ENCODE data around the gene WSB2.

Gene WSB2

DNA sequence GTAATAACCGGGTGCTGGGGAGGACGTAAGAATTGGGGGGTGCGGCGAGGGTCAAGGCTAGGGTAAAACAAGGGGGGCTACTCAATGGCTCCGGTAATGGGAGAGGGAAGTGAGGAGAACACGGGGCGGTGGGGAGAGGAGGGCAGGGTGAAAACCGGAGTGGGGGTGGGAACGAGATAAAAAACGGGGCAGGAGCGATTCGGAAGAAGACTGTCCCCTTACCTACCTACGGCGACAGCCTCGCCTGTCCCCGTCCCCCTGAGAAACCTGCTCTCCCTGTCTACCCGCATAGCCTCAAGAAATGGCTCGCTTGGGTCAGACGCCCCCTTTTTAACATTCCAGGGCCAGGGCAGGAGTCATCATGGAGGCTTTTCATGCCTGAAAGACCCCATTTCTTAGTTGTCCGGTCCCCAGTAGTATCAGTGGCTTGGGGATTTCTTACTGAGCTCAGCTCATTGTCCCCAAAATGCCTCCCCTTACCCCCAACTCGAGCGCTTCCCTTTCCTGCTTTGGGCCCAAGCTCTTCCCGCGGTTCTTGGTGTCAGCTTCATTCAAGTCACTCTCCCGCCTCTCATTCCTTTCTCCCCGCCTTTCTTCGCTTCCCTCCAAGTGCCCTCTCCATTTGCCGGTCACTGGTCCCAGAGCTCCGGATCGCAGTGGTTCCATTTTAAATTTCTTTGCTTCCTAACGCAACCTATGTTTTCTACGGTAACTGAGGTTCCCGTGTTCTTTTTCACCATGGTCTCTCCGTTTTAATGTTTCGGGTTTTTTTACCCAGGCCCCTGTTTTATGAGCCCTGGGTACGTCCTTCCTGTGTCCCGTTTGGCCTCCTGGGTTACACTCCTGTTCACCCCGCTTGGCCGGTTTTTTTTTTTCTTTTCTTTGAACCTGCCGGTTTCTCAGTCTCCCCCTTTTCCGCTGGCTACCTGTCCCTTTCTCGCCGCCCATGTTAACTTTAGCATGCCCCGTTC lies 1.2 kb upstream of the WSB2 start:
- DNase-seq, result peak; percentile 46 to 49

GRCh38 chr12:118060301-118061010 lies 523 bp downstream of the WSB2 start:
- DNase-seq, result peak; percentile 60 to 64

GRCh38 chr12:118059341-118060191 lies 1.4 kb downstream of the WSB2 start:
- no peak for DNase-seq

DNA sequence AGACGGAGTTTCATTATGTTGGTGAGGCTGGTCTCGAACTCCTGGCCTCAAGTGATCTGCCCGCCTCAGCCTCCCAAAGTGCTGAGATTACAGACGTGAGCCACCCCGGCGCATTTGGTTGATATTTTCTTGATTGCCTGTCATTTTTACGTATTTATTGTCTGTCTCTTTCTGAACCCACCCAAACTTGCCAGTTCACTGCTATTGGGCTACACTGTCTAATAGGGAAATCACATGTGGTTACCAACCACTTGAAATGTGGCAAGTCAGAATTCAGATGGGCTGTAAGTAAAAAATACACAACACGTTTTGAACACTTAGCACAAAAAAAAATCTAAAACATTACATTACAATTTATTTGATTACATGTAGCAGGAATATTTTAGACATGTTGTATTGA lies 2.1 kb downstream of the WSB2 start:
- DNase-seq, result no peak

DNA sequence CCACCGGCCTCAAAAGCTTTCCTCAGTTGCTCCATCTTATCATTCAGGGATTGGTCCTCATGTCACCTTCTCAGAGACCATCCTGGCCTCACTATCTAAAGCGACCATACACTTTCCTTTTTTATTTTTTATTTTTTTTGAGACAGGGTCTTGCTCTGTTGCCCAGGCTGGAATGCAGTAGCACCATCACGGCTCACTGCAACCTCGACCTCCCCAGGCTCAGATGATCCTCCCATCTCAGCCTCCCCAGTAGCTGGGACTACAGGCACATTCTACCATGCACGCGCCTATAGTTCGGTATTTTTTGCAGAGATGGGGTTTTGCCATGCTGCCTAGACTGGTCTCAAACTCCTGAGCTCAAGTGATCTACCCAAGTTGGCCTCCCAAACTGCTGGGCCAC lies 2.8 kb downstream of the WSB2 start:
- DNase-seq, result no peak

DNA sequence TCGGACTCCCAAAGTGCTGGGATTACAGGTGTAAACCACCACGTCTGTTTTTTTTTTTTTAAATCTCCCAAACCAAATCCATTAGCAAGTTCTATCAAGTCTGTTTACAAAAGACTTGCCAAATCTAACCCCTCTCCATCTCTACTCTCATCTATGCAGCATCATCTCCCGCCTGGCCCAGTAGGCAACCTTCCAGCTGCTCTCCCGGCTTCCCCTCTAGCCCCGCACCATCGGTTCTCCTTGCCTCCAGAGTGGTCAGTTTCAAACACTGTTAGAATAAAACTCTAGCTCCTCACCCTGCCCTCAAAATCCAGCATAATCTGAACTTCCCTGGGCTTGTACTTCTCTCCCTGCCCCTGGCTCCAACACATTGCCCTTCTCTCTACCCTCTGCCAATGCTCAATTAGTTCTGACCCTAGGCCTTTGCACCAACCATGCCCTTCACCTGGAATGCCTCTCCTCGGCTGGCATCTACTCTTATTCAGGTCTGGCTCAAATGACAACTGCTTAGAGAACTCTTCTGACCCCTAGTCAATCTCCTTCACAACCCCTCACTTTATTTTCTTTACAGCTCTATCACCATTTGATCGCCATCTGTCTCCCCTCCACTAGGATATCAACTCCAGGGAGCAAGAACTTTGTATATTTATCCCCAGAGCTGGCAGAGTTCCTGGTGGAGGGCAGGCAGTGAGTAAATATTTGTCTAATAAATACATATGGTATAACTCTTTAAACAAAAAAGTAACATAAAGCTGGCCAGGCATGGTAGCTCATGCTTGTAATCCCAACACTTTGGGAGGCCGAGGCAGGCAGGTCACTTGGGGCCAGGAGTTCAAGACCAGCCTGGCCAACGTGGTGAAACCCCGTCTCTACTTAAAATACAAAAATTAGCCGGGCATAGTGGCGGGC lies 4.9 kb downstream of the WSB2 start:
- no peak for DNase-seq

GRCh38 chr12:118055144-118055557 lies 5.8 kb downstream of the WSB2 start:
- peak; percentile 84 to 86 for DNase-seq

GRCh38 chr12:118053071-118053985 lies 7.7 kb downstream of the WSB2 start:
- no peak for DNase-seq

DNA sequence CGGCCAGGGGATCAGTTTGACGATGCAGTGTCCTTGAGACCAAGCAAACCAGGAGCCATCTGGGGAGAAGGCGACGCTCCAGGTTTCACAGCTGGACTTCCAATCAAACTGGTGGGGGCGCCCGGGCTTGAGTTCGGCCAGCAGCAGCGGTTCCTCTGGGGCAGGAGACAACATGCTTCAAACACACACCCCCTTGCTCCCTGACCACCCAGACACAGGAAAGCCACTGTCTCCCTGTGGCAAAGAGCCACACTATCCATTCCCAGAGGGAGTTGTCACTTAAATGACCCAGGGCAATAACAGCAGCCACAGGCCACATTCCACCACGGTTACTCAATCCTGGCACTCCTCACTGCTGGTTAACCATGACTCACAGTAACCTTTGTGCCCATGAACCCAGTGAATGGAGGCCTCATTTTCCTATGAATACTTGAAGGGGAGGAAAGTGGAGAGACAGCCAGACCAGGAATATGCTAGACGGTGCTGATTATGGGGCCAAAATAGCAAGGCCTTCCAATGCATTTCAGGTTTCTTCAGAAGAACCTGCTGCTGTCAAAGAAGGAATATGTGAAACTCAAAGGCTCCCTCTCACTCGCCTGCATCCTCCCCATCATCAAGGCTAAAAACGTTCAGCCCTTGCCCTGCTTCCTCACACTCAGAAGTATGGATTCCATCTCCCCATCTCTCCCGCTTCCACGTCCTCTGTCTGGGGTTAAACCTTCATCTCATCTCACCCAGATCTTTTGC lies 8.5 kb downstream of the WSB2 start:
- peak; percentile 65 to 73 for DNase-seq

DNA sequence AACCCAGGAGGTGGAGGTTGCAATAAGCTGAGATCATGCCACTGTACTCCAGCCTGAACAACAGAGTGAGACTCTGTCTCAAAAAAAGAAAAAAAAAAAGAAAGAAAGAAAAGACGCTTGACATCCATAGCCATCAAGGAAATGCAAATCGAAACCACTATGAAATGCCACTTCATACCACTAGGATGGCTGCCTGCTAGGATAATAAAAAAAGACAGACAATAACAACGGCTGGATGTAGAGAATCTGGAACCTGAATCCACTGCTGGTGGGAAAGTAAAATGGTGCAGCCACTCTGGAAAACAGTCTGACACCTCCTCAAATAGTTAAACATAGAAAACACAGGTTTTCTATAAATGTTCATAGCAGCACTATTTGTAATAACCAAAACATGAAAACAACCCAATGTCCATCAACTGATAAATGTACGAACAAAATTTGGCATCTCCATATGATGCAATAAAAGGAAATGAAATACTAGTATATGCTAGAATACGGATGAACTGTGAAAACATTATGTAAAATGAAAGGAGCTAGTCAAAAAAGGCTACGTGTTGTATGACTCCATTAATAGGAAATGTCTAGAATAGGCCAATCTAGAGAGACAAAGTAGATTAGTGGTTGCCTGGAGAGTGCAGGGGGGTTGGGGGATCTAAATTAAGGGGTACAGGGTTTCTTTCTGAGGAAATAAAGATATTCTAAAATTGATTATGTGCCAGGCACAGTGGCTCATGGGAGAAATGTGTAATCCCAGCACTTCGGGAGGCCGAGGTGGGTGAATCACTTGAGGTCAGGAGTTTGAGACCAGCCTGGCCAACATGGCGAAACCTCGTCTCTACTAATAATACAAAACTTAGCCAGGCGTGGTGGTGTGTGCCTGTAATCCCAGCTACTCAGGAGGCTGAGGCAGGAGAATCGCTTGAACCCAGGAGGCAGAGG lies 9.7 kb downstream of the WSB2 start:
- DNase-seq, result no peak

DNA sequence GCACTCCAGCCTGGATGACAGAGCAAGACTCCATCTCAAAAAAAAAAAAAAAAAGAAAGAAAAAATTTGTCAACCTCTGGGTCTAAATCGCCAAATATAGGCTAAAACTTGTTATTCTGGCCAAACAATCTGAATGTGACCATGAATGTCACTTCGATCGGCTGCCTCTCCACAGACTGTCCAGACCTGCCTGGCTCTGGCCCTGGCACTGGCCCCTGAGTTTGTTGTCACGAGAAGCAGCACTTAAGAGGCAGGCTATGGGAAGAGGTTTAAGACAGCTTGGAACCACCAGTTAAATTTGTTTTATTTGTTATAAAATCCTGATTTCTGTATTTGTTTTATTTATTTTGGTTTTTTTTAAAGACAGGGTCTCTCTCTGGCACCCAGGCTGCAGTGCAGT lies 14.5 kb downstream of the WSB2 start:
- no peak for DNase-seq

DNA sequence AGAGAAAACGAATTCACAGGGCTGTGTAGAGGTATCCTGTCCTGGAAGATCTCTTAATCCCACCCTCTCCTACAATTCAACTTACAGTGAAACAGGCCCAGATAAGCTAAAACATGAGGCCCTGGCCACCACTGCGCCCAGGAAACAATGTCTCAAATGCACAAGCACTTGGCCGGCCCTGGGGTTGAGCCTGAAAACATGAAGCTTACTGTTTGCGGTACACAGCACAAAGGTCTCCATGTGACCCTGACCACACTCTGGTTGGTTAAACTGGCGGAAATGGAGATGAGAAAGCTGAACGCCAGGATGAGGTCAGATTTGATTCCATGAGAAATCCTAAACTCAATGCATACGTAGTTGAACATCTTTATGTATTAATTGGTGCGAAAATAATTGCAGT lies 16.4 kb downstream of the WSB2 start:
- no peak for DNase-seq

GRCh38 chr12:118044075-118044474 lies 16.9 kb downstream of the WSB2 start:
- peak in 1 of 2 experiments; percentile 48 for DNase-seq

DNA sequence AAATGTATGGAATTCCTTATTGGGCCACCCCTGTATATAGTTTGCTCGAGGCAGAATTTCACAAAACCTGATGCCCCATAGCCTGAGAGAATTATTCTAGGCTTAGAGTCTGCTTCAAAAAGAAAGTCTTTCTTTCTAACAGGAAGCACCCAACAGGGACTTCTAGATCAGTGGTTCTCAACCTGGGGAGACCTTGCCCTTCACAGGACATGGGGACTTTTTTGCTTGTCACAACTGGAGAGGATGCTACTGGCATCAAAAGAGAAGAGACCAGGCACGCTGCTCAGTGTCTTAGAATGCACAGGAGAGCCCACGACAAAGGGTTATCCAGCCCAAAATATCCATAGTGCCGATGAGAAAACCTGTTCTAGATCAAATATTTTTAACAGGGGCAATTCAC lies 18.9 kb downstream of the WSB2 start:
- no peak for DNase-seq

DNA sequence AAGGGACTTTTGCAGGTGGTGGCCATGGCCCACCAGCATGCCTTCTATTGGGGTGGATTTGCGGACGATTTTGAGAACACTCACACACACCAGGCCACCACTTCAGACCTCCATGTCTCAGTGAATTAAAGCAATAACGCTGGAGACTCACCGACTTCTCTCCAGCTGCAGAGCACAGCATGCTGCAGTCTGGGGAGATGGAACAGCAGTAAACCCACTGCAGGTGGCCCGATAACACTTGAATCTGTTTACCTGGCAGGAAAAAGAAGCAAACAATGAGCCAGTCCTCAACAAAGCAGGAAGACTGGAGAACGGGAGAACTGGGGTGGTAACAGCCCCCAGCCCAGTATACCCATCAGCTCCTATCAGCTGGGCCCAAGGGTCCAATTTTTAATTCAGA lies 22.8 kb downstream of the WSB2 start:
- DNase-seq, result no peak

DNA sequence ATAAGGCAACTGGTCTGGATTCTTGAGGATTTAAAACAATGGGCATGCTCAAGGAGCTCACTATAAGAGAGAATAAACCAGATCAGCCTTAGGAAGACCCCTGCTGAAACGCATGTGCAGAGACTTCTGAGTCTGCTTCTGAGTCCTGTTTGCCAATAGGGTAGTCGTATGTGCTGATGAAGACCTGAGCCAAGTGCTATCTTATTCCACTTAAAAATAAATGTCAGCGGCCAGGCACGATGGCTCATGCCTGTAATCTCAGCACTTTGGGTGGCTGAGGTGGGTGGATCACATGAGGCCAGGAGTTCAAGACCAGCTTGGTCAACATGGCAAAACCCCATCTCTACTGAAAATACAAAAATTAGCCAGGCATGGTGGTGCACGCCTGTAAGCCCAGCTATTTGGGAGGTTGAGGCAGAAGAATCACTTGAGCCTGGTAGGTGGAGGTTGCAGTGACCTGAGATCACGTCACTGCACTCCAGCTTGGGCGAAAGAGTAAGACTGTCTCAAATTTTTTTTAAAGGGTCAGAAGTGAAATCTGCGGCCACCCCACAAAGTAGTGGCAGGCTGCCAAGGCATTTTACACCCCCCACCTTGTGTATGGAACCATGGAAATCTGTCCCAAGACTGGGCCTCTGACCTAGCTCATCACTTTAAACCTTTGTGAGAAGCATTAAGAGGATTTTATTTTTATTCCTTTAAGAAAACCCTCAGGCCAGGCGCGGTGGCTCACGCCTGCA lies 24.1 kb downstream of the WSB2 start:
- DNase-seq, result no peak

- DNase-seq, result peak; percentile 65 to 69
These were observed 25.6 kb downstream of the WSB2 start for GRCh38 chr12:118035190-118036041.

Measured in activated T-cell treated with anti-CD3 and anti-CD28 coated beads, Interleukin-2, amount 50 U/mL, for 48 hours (primary cell).